ENCODE data around the gene BAIAP2.

Gene BAIAP2

GRCh38 chr17:81081222-81082176 is 46.5 kb downstream of the BAIAP2 start:
- H3K4me3 ChIP-seq (ENCODE audit: low read depth, low read length), result no peak overlapping the region
- DNase-seq (ENCODE audit: low read depth), result no peak
- TF ChIP-seq, protein P1, sequence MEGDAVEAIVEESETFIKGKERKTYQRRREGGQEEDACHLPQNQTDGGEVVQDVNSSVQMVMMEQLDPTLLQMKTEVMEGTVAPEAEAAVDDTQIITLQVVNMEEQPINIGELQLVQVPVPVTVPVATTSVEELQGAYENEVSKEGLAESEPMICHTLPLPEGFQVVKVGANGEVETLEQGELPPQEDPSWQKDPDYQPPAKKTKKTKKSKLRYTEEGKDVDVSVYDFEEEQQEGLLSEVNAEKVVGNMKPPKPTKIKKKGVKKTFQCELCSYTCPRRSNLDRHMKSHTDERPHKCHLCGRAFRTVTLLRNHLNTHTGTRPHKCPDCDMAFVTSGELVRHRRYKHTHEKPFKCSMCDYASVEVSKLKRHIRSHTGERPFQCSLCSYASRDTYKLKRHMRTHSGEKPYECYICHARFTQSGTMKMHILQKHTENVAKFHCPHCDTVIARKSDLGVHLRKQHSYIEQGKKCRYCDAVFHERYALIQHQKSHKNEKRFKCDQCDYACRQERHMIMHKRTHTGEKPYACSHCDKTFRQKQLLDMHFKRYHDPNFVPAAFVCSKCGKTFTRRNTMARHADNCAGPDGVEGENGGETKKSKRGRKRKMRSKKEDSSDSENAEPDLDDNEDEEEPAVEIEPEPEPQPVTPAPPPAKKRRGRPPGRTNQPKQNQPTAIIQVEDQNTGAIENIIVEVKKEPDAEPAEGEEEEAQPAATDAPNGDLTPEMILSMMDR (conservative IDR thresholded peaks at IDR 0.05; ENCODE audit: low read depth, low read length), result no peak

- TF ChIP-seq, protein P1 (conservative IDR thresholded peaks at IDR 0.05; ENCODE audit: low read depth, low read length), result no peak
- no peak for DNase-seq (ENCODE audit: low read depth)
- H3K4me3 ChIP-seq (ENCODE audit: low read depth, low read length), result no peak overlapping the region
Observed at GRCh38 chr17:81082177-81083073, 47.5 kb downstream of the BAIAP2 start.

- TF ChIP-seq, protein P1 (conservative IDR thresholded peaks at IDR 0.05; ENCODE audit: low read depth, low read length), result no peak
- no peak for DNase-seq (ENCODE audit: low read depth)
- no peak overlapping the region for H3K4me3 ChIP-seq (ENCODE audit: low read depth, low read length)
Observed at GRCh38 chr17:81083125-81083765, 48.3 kb downstream of the BAIAP2 start.

DNA sequence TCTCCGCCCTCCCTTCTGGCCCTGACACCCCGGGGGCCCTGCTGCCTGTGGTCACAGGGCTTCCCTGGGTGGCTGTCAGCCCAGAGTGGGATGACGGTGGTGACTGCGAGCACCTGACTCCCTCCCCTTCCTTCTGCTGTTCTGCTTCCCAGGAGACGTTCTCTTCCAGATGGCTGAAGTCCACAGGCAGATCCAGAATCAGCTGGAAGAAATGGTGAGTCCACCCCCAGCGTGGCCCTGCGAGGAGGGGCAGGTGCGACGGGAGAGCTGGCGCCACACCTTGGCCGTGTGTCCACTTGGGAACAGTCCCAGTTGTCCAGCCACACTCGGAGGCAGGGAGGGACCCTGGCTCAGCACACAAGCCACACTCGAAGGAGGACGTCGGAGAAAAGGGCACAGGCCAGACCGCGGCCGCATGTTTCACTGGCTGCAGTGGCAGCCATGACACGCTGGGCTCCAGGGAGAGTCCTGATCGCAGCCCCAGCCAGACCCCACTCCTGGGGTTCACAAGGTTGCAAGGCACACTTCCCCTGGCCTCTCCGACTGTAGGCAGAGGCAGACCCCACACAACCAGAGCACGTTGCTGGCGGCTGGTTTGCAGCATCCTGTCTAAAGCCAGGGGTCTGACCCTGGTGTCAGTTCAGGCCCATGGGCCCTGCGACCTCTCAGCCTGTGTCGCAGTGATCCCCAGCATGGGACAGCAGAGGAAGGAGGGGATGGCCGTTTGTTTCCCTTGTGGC is 49.9 kb downstream of the BAIAP2 start:
- TF ChIP-seq, protein P1 (conservative IDR thresholded peaks at IDR 0.05; ENCODE audit: low read depth, low read length), result no peak
- no peak for DNase-seq (ENCODE audit: low read depth)
- H3K4me3 ChIP-seq (ENCODE audit: low read depth, low read length), result no peak overlapping the region

- no peak overlapping the region for H3K4me3 ChIP-seq (ENCODE audit: low read depth, low read length)
- DNase-seq (ENCODE audit: low read depth), result no peak
- TF ChIP-seq, protein P1 (conservative IDR thresholded peaks at IDR 0.05; ENCODE audit: low read depth, low read length), result no peak
Observed at GRCh38 chr17:81085420-81085911, 50.5 kb downstream of the BAIAP2 start.

Measured in choroid plexus epithelial cell (primary cell).